K562 (cell line): ENCODE measurements around the gene ELMOD2. TPM values are rescaled to one million over a fixed set of nuclear protein-coding genes. Genes with fewer than 3 reads are reported as not detected.

Experiments
- ATAC-seq: fragments of 200-7000 bp; cut with Tn5 transposase; 3 replicates; pipeline ENCODE4 v1.9.1; 2020; ENCODE audit warnings: moderate library complexity
- BruUV-seq: library from RNA; stranded (reverse); fragments of 400-500 nt; replicated peaks from 2 replicates; lab custom pipeline; 2021; lab: Mats Ljungman, UMichigan
- CTCF ChIA-PET: fragments of 300-600 bp; formaldehyde crosslinking; extraction: SDS; loops from one replicate; lab custom pipeline; 2021; ENCODE audit warnings: low intra/inter-chr PET ratio; lab: Yijun Ruan, JAX
- POLR2A ChIA-PET: fragments of 300-600, 350-650 bp; sonication (Branson Sonifier 250); formaldehyde crosslinking; extraction: SDS; loops from one replicate; lab custom pipeline; 2021; ENCODE audit warnings: antibody characterized with exemption, inconsistent platforms; lab: Yijun Ruan, JAX
- DNase-seq, 4 experiments: peaks; one replicate each; pipeline versions ENCODE4 v3.0.0 to v3.0.0-alpha.2; 2011 to 2018; ENCODE audit warnings: low spot score in 3 of 4, mixed read lengths in 3 of 4; ENCODE audit errors: extremely low read depth in 1 of 4
- FAIRE-seq: peaks from 2 replicates; lab custom pipeline; 2011; peaks lifted over from hg19 to GRCh38; lab: Jason Lieb, UNC
- H2AFZ ChIP-seq: 2 replicates; pipeline ENCODE4 v1.6.0; 2011; ENCODE audit warnings: low read depth, low read length, control low read depth, inconsistent platforms
- H3K27ac ChIP-seq: fragments of 200-600 bp; 3 replicates; pipeline ENCODE4 v1.8.0; 2011; ENCODE audit warnings: low read depth, mild to moderate bottlenecking, control low read depth, inconsistent platforms, low read length, moderate library complexity, mixed read lengths; ENCODE audit errors: extremely low read depth
- H3K27me3 ChIP-seq, 2 experiments: fragments of 300-600 bp in 1 of 2; 2 replicates in 1 of 2; 3 replicates in 1 of 2; pipeline versions ENCODE4 v1.6.0 to v1.8.0; 2011; ENCODE audit warnings: inconsistent platforms in 2 of 2, low read length in 2 of 2, mild to moderate bottlenecking in 1 of 2, mixed read lengths in 1 of 2, moderate library complexity in 1 of 2; ENCODE audit not compliant: control insufficient read depth in 2 of 2, insufficient read depth in 2 of 2
- H3K36me3 ChIP-seq: fragments of 300-600 bp; 3 replicates; pipeline ENCODE4 v1.8.0; 2011; ENCODE audit warnings: mild to moderate bottlenecking, low read length, inconsistent platforms; ENCODE audit not compliant: control insufficient read depth, insufficient read depth
- H3K4me1 ChIP-seq, 2 experiments: fragments of 200-600 bp in 1 of 2; replicated peaks in 1 of 2; 2 replicates in 1 of 2; 3 replicates in 1 of 2; pipeline versions ENCODE4 v1.5.1 to v1.8.0; 2011; ENCODE audit warnings: inconsistent platforms in 2 of 2, low read length in 2 of 2, mild to moderate bottlenecking in 1 of 2, mixed read lengths in 1 of 2, moderate library complexity in 1 of 2; ENCODE audit not compliant: control insufficient read depth in 2 of 2, insufficient read depth in 2 of 2
- H3K4me2 ChIP-seq: 2 replicates; pipeline ENCODE4 v1.6.1; 2011; ENCODE audit warnings: low read length, control low read depth, inconsistent platforms, mixed read lengths; ENCODE audit not compliant: insufficient read depth
- H3K4me3 ChIP-seq: fragments of 200-600 bp; sonication (generic), shearing (Covaris generic); 2 replicates; pipeline ENCODE4 v1.5.1; 2016; ENCODE audit warnings: control low read depth, inconsistent platforms
- H3K79me2 ChIP-seq: fragments of 200-600 bp; 3 replicates; pipeline ENCODE4 v1.8.0; 2011; ENCODE audit warnings: low read length, inconsistent platforms; ENCODE audit not compliant: control insufficient read depth, insufficient read depth
- H3K9ac ChIP-seq, 2 experiments: 2 replicates each; pipeline versions ENCODE4 v1.6.0 to v1.6.1; 2011; ENCODE audit warnings: low read depth in 2 of 2, low read length in 2 of 2, control low read depth in 1 of 2, inconsistent platforms in 1 of 2, mild to moderate bottlenecking in 1 of 2, mixed read lengths in 1 of 2; ENCODE audit not compliant: insufficient read depth in 1 of 2
- H3K9me1 ChIP-seq: one replicate; pipeline ENCODE4 v1.6.0; 2011; ENCODE audit warnings: inconsistent platforms, mild to moderate bottlenecking, low read length, moderate library complexity; ENCODE audit not compliant: control insufficient read depth, insufficient read depth
- H3K9me3 ChIP-seq: replicated peaks from 2 replicates; pipeline ENCODE4 v1.5.1; 2011; ENCODE audit warnings: low read depth, low read length, inconsistent platforms; ENCODE audit not compliant: control insufficient read depth, insufficient read depth
- H4K20me1 ChIP-seq: replicated peaks from 2 replicates; pipeline ENCODE4 v1.6.1; 2011; ENCODE audit warnings: low read length, inconsistent platforms, mixed read lengths; ENCODE audit not compliant: control insufficient read depth, insufficient read depth
- CBX3 ChIP-seq, 2 experiments: IDR thresholded peaks; 1 replicate in 1 of 2; 2 replicates in 1 of 2; pipeline ENCODE4 v1.6.1; 2012; ENCODE audit warnings: inconsistent platforms in 2 of 2, low read length in 2 of 2, borderline replicate concordance in 1 of 2, control low read depth in 1 of 2
- FOSL1 ChIP-seq: fragments of 200-800 bp; sonication (Bioruptor generic); conservative IDR thresholded peaks from 2 replicates; pipeline ENCODE4 v1.6.1; 2016; ENCODE audit warnings: missing genetic modification characterization, missing compliant biosample characterization
- IFI16 ChIP-seq: fragments of 250-450 bp; sonication (Bioruptor Pico); IDR thresholded peaks from 2 replicates; pipeline ENCODE4 v2.1.2; 2022; ENCODE audit warnings: mild to moderate bottlenecking, inconsistent platforms
- KLF1 ChIP-seq: fragments of 450-650 bp; IDR thresholded peaks from 2 replicates; pipeline ENCODE4 v1.6.1; 2016; ENCODE audit warnings: missing genetic modification characterization, missing compliant biosample characterization
- L3MBTL2 ChIP-seq: fragments of 450-650 bp; IDR thresholded peaks from 2 replicates; pipeline ENCODE4 v1.6.1; 2016; ENCODE audit warnings: mild to moderate bottlenecking, moderate library complexity
- NCOA6 ChIP-seq: fragments of 450-650 bp; IDR thresholded peaks from 2 replicates; pipeline ENCODE4 v1.6.1; 2017; ENCODE audit warnings: mild to moderate bottlenecking
- PTRF ChIP-seq: fragments of 450-650 bp; IDR thresholded peaks from 2 replicates; pipeline ENCODE4 v1.6.1; 2016; ENCODE audit warnings: mild to moderate bottlenecking, missing genetic modification characterization, missing compliant biosample characterization
- RFX1 ChIP-seq: fragments of 450-650 bp; IDR thresholded peaks from 2 replicates; pipeline ENCODE4 v1.6.1; 2016; ENCODE audit warnings: mild to moderate bottlenecking, moderate library complexity
- TBL1XR1 ChIP-seq, 2 experiments: IDR thresholded peaks; 2 replicates each; pipeline ENCODE4 v1.6.1; 2012; ENCODE audit warnings: improper control_type of control experiment in 2 of 2, low read length in 2 of 2, mild to moderate bottlenecking in 1 of 2
- ZBTB11 ChIP-seq, 3 experiments: fragments of 200-800 bp in 1 of 3; fragments of 250-450 bp in 1 of 3; fragments of 450-650 bp in 1 of 3; sonication (Bioruptor Pico) in 1 of 3; sonication (Bioruptor generic) in 1 of 3; formaldehyde crosslinking in 1 of 3; IDR thresholded peaks; 2 replicates each; pipeline versions ENCODE4 v1.6.1 to v1.8.0; 2016 to 2022; ENCODE audit warnings: mild to moderate bottlenecking in 2 of 3, missing genetic modification characterization in 2 of 3, missing compliant biosample characterization in 1 of 3, moderate library complexity in 1 of 3
- WGBS: fragments of 100-300 bp; shearing (Covaris generic); methylation state at CpG from one replicate; pipeline ENCODE4 v1.1.6; 2016; ENCODE audit warnings: low coverage, mixed read lengths; ENCODE audit not compliant: insufficient coverage; ENCODE audit errors: missing lambda C conversion rate; 5-methylcytosine and 5-hydroxymethylcytosine counted together
- in situ Hi-C: fragments of 300-500 bp; cut with MboI; formaldehyde crosslinking; loops from 4 replicates; pipeline ENCODE4 v1.15.0; 2018; ENCODE audit warnings: inconsistent platforms, mixed read lengths
- intact Hi-C: fragments of 100-400 bp; cut with micrococcal nuclease; formaldehyde crosslinking; loops from 2 replicates; pipeline ENCODE4 v1.14.2; 2022
- polyA plus RNA-seq, 8 experiments: library from polyadenylated mRNA; depleted of rRNA in 4 of 8; stranded (reverse) in 5 of 8; unstranded in 3 of 8; fragments of >200 nt; fragmentation: Nextera tagmentation in 2 of 8; fragmentation: Illumina TruSeq in 1 of 8; extraction: Ambion mirVana in 2 of 8; extraction: Trizol in 1 of 8; gene quantifications; 2 replicates each; pipeline versions ENCODE4 v1.2.1 to v1.2.3, GENCODE V29; 2011 to 2014; ENCODE audit warnings: inconsistent platforms in 1 of 8, missing spikeins in 1 of 8
- total RNA-seq, 7 experiments: library from RNA; depleted of rRNA in 6 of 7; stranded (reverse); fragments of >200 nt in 6 of 7; fragmentation: Illumina TruSeq in 2 of 7; extraction: Trizol in 2 of 7; gene quantifications; 2 replicates each; pipeline versions ENCODE4 v1.2.1 to v1.2.3, GENCODE V29; 2011 to 2021; ENCODE audit warnings: low replicate concordance in 1 of 7
- TF ChIP-seq, protein P1 (sequence below): sonication (generic); formaldehyde crosslinking; IDR thresholded peaks from 2 replicates; pipeline ENCODE4 v1.5.0; 2020; ENCODE audit warnings: missing genetic modification reagents
- TF ChIP-seq, protein P2 (sequence below): fragments of 450-650 bp; IDR thresholded peaks from 2 replicates; pipeline ENCODE4 v1.6.1; 2017; ENCODE audit warnings: antibody characterized with exemption

The ELMOD2 gene
- total and polyA plus RNA-seq, 9 of the 15 experiments (the other 6 are each of a cell fraction or from before 2014, with no cell fraction given), result 11.0 to 23.3 (median 14.3) TPM

DNA sequence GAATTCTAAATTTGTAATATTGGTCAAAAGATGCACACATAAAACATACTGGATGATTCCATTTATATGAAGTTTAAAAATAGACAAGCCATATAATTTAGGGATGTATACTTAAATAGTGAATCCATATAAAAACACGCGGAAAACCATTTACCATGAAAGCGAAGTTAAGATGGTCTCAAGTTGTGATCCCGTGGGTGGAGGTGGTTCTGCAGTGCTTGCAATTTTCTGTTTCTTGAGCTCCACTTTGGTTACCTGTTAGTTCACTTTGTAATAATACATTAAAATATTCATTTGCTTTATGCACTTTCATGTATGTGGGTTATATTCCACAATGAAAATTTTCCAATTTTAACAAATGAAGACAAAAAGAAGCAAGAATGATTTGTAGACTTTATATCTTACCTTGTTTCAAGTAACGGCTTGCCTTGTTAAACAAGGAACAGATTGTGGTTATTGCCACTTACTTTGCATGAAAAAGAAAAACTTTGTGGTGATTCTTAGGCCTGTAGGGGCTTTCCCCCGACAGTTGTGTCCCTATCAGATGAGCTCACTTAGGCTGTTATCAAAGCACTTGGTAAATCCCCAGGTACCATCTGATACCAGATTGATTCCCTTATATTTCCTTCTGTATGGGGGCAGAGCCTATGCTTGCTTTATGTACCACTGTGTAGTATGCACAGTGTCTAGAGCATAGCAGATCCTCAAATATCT, 32.6 kb downstream of the ELMOD2 start:
- Histone ChIP-seq H3K27me3 (no peaks in the 10 kb centered on the region), H2AFZ (no peak overlapping the region), H3K9me3 (no peaks in the 10 kb centered on the region), H3K27ac (no peak overlapping the region), H3K9ac (no peak overlapping the region), H3K9me1 (no peaks in the 10 kb centered on the region), H3K79me2 (no peaks in the 10 kb centered on the region), H3K36me3 (no peaks in the 10 kb centered on the region), H3K4me2 (no peak overlapping the region), H4K20me1 (no peaks in the 10 kb centered on the region), H3K4me3 (no peak overlapping the region)
- 43% methylated on average over 6 of the region's 6 CpGs for WGBS
- in situ Hi-C loops (no loop called here), intact Hi-C loops (no loop called here)
- no peak for DNase-seq
- ChIA-PET POLR2A (no interaction called here), CTCF (no interaction called here)
- no TSS peak for BruUV-seq
- no peak for ATAC-seq
- TF ChIP-seq KLF1 (tag) (no peak), RFX1 (no peak), PTRF (no peak), ZBTB11 (CRISPR knock-in tag; IDR thresholded peaks at IDR 0.05) (no peak), FOSL1 (tag) (no peak), CBX3 (IDR thresholded peaks at IDR 0.05; ENCODE audit: borderline replicate concordance in 1 of 2, low read length in 2 of 2) (no peak), NCOA6 (no peak), L3MBTL2 (no peak), IFI16 (no peak), TBL1XR1 (IDR thresholded peaks at IDR 0.05; ENCODE audit: low read length in 2 of 2) (no peak)
- TF ChIP-seq, protein P1, sequence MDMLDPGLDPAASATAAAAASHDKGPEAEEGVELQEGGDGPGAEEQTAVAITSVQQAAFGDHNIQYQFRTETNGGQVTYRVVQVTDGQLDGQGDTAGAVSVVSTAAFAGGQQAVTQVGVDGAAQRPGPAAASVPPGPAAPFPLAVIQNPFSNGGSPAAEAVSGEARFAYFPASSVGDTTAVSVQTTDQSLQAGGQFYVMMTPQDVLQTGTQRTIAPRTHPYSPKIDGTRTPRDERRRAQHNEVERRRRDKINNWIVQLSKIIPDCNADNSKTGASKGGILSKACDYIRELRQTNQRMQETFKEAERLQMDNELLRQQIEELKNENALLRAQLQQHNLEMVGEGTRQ (CRISPR knock-in tag), result no peak
- TF ChIP-seq, protein P2, sequence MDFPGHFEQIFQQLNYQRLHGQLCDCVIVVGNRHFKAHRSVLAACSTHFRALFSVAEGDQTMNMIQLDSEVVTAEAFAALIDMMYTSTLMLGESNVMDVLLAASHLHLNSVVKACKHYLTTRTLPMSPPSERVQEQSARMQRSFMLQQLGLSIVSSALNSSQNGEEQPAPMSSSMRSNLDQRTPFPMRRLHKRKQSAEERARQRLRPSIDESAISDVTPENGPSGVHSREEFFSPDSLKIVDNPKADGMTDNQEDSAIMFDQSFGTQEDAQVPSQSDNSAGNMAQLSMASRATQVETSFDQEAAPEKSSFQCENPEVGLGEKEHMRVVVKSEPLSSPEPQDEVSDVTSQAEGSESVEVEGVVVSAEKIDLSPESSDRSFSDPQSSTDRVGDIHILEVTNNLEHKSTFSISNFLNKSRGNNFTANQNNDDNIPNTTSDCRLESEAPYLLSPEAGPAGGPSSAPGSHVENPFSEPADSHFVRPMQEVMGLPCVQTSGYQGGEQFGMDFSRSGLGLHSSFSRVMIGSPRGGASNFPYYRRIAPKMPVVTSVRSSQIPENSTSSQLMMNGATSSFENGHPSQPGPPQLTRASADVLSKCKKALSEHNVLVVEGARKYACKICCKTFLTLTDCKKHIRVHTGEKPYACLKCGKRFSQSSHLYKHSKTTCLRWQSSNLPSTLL, result no peak
- TF ChIP-seq, all 486 proteins: peak for 0
- no peaks in the 10 kb centered on the region for H3K4me1 ChIP-seq
- FAIRE-seq, result no peak
